GM12892 (cell line): ENCODE results near the gene SULF2.

ENCODE experiments used
- POLR2A ChIP-seq: IDR thresholded peaks from 2 replicates; pipeline ENCODE4 v1.6.1; 2011; ENCODE audit warnings: low read depth, low read length, control low read depth
- POLR2AphosphoS5 ChIP-seq: IDR thresholded peaks from 2 replicates; pipeline ENCODE4 v1.6.1; 2011; ENCODE audit warnings: low read depth, low read length, control low read depth
- TAF1 ChIP-seq: IDR thresholded peaks from 2 replicates; pipeline ENCODE4 v1.6.1; 2011; ENCODE audit warnings: low read depth, mild to moderate bottlenecking, control low read depth, low read length, borderline replicate concordance

DNA sequence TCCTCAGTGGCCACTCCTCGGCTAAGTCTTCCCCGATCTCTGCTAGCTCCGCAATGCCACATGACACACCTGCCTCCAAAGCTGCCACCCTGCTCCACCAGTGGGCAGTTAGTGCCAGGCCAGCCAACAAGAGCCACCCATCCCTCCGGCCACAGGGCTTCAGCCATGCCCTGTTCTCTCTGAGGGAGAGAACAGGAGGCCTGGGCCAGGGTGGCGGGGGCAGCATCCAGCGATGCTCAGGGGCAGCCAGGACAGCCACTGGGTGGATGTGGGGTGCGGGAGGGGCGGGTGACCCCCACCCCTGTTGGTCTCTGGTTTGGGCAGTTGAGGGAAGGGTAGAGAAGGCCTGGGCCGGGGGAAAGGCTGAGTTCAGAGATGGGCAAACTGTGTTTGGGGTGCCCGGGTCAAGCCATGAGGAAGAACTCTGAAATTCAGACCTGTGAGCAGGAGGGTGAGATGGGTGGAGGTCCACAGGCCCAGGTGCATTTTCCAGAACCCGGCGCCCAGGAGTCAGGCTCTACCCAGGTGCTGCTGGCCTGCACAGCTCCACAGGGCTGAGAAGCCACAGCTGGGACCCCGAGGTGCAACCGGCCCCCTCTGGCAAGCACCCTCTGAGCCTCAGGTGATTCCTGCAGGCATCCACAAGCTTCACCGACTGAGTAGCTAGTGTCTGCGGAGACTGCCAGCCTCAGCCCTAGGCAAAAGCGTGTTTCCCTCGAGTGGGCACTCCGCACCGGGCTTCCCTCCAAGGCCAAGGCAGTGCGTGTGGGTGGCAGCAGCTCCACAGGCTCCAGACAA is 91.1 kb downstream of the SULF2 start:
- no peak for TF ChIP-seq POLR2A
- TF ChIP-seq POLR2AphosphoS5: no peak
- no peak for TF ChIP-seq TAF1
